Bronchial smooth muscle cell (primary cell): ENCODE data around the gene LRRC27. TPM values are rescaled to one million over a fixed set of nuclear protein-coding genes. Genes with fewer than 3 reads are reported as not detected.

Experiments
- total RNA-seq: library from RNA; depleted of rRNA; stranded (reverse); fragments of >200 nt; gene quantifications from 2 replicates; pipeline ENCODE4 v1.2.1, GENCODE V29; 2014

Gene LRRC27
- total RNA-seq = 12.6 and 13.6 TPM in 2 replicates

GRCh38 chr10:132331601-132332432 lies at the start of gene LRRC27:
TSS of gene LRRC27 (plus strand) at chr10:132332193. CDS start at chr10:132333525, 1,332 bp downstream.

GRCh38 chr10:132307823-132308586 lies 24.0 kb upstream of the LRRC27 start, which contains the start of gene STK32C:
TSS of gene STK32C (minus strand) at chr10:132307950. CDS start at chr10:132307833, 117 bp downstream.

GRCh38 chr10:132397036-132397541 lies 65.1 kb downstream of the LRRC27 start, which contains the start of gene PWWP2B:
TSS of gene PWWP2B (plus strand) at chr10:132397200. CDS start at chr10:132397227, 27 bp downstream.

Other genes with a start within 250 kb of the LRRC27 start
- gene DPYSL4, start 145.2 kb upstream of the LRRC27 start, total RNA-seq = 2.4 and 2.7 TPM in 2 replicates
- 10.5 and 11.7 TPM in 2 replicates for gene STK32C, start 24.2 kb upstream of the LRRC27 start, total RNA-seq
- gene PWWP2B, start 65.0 kb downstream of the LRRC27 start, total RNA-seq = 6.5 and 9.6 TPM in 2 replicates
- gene INPP5A, start 205.6 kb downstream of the LRRC27 start, total RNA-seq = 30.4 and 47.4 TPM in 2 replicates